Skin epidermis (tissue), 12 donors: ENCODE results near the gene SYT3.
A peak's percentile ranks its signal among the peaks of the same experiment; 100 is the strongest.

ENCODE experiments used
- H3K27ac ChIP-seq, 21 experiments: fragments of 200-600 bp; sonication (generic) in 11 of 21; one replicate each; pipeline ENCODE4 v1.5.0; 2020; ENCODE audit warnings: mild to moderate bottlenecking in 3 of 21, inconsistent platforms in 2 of 21, moderate library complexity in 2 of 21
- H3K4me3 ChIP-seq, 7 experiments: fragments of 200-600 bp; sonication (generic) in 2 of 7; one replicate each; pipeline ENCODE4 v1.5.0; 2020; ENCODE audit warnings: inconsistent platforms in 2 of 7, mild to moderate bottlenecking in 2 of 7, moderate library complexity in 1 of 7

The SYT3 gene, protein sequence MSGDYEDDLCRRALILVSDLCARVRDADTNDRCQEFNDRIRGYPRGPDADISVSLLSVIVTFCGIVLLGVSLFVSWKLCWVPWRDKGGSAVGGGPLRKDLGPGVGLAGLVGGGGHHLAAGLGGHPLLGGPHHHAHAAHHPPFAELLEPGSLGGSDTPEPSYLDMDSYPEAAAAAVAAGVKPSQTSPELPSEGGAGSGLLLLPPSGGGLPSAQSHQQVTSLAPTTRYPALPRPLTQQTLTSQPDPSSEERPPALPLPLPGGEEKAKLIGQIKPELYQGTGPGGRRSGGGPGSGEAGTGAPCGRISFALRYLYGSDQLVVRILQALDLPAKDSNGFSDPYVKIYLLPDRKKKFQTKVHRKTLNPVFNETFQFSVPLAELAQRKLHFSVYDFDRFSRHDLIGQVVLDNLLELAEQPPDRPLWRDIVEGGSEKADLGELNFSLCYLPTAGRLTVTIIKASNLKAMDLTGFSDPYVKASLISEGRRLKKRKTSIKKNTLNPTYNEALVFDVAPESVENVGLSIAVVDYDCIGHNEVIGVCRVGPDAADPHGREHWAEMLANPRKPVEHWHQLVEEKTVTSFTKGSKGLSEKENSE

DNA sequence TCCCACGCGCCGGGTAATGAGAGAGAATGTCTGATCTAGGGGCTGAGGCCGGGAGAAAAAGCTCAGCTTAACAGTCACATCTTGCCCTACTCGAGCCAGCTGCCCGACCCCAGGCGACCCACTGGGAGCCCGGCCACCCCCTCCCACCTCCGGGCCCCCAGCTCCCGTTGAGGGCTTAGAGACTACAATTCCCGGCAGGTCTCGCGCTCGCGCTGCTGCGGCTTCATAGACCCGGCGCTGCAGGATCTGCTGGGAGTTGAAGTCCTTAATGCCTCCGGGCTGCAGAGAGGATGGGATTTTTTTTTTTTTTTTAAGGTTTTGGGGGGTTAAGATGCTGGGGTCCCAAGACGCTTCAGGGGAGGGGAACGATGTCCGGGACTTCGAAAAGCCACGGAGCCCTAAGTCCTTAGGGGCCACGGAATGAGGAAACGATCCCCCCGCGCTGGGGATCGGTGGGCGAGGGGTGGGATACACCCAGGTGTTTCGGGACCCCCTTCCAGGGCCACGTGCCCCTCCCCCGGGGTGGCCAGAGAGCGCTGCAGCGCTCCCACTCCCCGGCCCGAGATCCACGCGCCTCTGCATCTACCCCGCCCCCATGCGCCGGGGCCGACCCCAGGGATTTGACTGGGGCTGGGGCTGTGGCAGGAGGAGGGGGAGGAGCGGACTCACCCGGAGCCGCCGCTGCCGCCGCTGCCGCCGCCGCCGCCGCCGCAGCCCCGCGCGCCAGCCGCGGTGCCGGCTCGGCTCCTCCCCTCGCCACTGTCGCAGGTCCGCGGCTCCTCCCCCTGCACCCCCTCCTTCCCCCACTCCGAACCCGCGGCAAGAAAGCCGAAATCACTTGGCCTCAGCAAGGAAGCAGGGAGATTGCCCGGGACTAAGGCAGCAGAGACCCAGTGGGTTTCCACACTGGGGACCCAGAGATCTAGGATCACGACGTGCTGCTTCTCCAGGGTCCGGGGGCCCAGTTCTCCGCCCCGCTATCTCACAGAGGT is at the start of gene SYT3:
TSS of gene SYT3 (minus strand) at position 761 of the 992 bp plus-strand sequence. CDS start 2,470 bp downstream, outside the sequence.
- H3K27ac ChIP-seq, result no peak within 1 kb of the TSS
- peak within 1 kb of the TSS in 3 of 7 experiments; percentile 29 to 35 (median 34) for H3K4me3 ChIP-seq

DNA sequence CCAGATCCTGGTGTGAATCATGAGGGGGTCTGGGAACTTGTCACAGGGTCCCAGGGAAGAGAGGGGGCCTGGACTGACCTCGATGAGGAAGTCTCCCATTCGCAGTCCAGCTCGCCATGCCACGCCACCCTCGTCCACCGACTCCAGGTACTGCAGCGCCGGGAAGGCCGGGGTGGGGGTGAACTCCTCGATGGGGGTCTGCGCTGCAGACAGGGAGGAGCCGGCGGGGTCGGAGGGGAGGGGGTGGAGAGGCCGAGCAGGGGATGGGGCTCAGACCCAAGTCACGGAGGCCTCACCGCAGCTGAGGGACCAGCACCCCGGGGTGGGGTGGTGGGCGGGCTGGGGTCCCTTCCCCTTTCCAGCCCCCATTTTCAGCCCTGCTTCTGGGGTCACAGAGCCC is 49.1 kb upstream of the SYT3 start:
- Histone ChIP-seq H3K4me3 (no peak overlapping the region), H3K27ac (no peak overlapping the region)

DNA sequence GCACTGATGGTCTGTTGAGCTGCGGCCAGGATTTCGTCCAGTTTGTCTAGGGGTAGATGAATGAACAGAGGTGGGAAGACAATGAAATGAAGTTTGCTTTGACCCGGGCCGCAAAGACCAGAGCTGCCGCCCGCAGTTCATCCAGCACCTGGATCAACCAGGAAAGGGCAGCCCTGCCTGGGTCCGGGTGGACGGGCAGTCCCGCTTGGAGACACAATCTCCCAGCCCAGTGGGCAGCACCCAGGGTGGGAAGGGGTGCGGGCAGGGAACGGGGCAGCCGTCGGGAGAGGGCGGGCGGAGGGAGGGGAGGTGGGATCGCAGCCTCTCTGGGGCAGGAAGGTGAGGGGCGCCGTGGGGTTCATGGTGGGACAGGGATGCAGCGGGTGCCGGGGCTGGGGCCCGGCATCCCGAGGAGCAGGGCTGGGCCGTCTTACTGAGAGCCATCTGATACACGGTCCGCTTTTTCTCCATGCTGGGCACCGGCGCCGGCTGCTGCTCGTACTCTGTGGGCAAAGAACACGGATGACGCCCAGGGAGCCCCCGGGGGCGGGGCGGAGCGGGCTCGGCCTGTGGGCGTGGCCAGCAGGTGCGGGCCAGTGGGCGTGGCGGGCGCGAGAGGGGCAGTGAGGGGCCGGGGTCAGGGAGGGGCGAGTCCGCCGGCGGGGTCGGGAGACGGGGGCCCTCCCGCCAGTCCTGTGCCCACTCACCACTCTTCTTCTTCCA is 46.8 kb upstream of the SYT3 start:
- no peak overlapping the region for H3K4me3 ChIP-seq
- H3K27ac ChIP-seq, result no peak overlapping the region

DNA sequence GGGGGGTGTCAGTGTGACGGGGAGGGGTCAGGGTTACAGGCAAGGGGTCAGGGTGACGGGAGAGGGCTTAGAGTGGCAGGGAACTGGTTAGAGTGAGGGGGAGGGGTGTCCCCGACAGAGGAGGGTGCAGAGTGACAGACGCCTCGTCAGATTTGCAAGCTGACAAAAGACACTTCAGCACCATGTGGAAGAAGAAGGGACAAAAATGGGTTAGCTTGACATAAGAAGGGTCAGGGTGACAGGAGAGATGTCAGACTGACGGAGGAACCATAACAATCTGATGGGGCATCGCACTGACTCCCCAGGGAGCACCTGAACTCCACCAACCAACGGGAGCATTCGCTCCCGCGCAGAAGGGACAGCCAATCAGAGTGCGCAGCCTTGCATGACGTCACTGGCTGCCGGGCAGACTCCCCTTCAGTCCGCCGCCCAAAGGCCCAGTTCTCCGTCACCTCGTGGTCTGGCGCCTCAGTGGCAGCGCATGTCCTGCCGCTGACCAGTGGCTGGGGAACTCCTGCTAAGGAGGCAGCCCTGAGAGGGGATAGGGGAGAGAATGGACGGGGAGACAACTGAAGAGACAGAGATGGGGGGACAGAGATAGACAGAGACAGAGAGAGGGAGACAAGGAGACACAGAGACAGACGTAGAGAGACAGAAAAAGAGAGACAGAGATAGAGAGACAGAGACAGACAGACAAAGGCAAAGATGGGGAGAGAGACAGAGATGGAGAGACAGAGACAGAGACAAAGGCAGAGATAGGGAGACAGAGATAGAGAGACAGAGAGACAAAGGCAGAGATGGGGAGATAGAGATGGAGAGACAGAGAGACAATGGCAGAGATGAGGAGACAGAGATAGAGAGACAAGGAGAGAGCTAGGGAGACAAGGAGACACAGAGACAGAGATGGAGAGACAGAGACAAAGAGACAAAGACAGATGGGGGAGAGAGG is 39.8 kb upstream of the SYT3 start:
- no peak overlapping the region for H3K4me3 ChIP-seq
- H3K27ac ChIP-seq, result no peak overlapping the region

DNA sequence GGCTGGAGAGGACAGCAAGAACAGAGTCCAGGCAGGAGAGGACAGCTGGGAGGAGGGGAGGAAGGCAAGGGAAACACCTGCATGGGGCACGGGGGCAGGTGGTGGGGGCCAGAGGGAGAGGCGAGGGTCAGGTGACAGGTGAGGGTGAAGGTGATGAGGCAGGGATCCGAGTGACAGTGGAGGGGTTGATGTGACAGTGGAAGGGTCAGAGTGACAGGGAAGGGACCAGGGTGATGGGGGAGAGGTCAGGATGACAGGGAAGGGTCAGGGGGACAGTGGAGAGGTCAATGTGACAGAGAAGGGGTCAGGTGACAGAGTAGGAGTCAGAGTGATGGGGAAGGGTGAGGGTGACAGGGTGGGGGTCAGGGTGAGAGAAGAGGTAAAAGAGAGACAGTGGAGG is 38.6 kb upstream of the SYT3 start:
- Histone ChIP-seq H3K4me3 (no peak overlapping the region), H3K27ac (no peak overlapping the region)

DNA sequence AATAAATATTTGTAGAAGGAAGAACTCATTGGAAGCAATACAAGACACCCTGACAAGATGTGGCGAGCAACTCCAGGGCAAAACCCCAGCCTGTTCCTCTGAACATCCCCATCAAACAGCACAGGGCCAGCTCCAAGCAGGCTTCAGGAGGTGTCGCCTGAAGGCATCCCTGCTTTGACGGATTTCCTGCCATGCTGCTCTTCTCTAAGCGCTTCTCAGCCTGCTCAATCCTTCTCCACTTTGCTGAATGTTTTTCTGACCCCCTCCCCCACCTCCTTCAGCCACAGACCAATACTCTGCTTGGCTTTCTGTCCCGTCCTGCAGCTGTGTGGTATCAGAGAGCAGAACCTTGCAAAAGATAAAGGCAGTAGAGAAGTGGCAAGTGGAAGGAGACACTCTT is 38.0 kb upstream of the SYT3 start:
- H3K4me3 ChIP-seq, result no peak overlapping the region

DNA sequence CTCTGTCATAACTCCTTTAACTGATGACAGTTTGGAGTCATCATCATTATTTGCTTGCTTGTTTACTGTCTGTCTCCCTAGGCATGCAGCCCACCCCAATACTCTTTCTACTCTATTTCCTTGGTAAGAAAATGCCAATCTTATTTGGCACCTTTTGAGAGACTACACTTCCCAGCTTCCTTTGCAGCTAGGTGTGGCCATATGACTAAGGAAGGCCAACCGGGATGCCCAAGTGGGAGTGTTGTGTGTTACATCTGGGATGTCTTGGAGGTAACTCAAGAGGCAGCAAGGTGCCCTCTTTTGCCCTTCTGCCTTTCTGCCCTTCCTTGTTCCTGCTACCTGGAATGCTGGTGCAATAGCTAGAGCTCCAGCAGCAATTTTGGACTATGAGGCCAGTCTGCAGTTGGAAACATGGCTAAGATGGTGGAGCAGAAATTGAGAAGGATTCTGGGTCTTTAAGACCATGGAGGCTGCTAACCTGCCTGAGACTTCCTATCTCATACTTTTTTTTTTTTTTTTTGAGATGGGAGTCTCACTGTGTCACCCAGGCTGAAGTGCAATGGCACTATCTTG is 37.0 kb upstream of the SYT3 start:
- Histone ChIP-seq H3K4me3 (no peak overlapping the region), H3K27ac (no peak overlapping the region)

More for the DNA sequence above, 38.0 kb upstream of the SYT3 start:
- H3K27ac ChIP-seq, result no peak overlapping the region

DNA sequence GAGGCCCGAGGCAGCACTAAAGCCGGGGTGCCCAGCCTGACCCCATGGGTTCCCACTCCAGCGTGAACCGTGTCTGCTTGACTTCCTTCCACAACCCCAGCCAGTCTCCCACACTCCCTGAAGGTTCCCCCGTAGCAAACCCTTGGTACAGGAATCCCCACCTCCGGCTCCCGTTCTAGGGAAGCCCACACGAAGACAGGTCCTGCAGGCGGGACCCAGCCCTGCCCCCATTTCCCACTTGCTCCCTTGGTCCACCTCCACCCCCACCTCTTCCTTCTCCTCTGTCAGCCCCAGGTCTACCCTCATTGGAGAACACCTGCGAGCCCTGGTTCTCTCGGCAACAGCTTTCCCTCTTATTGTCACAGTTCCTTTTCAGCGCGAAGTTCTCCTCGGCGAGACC is 33.4 kb upstream of the SYT3 start:
- H3K27ac ChIP-seq, result no peak overlapping the region
- H3K4me3 ChIP-seq, result no peak overlapping the region

DNA sequence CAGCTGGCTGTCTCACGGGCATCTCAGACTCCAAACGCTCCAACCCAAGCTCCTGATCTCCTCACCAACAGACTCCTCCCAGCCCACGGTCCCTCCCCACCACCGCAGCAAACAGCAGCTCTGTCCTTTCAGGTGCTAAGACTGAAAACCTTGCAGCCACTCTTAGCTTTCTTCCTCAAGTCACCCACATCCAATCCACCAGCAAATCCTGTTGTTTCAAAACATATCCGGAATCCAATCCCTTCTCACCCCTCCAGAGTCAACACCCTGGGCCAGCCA is 30.4 kb upstream of the SYT3 start:
- no peak overlapping the region for H3K27ac ChIP-seq
- H3K4me3 ChIP-seq, result no peak overlapping the region

DNA sequence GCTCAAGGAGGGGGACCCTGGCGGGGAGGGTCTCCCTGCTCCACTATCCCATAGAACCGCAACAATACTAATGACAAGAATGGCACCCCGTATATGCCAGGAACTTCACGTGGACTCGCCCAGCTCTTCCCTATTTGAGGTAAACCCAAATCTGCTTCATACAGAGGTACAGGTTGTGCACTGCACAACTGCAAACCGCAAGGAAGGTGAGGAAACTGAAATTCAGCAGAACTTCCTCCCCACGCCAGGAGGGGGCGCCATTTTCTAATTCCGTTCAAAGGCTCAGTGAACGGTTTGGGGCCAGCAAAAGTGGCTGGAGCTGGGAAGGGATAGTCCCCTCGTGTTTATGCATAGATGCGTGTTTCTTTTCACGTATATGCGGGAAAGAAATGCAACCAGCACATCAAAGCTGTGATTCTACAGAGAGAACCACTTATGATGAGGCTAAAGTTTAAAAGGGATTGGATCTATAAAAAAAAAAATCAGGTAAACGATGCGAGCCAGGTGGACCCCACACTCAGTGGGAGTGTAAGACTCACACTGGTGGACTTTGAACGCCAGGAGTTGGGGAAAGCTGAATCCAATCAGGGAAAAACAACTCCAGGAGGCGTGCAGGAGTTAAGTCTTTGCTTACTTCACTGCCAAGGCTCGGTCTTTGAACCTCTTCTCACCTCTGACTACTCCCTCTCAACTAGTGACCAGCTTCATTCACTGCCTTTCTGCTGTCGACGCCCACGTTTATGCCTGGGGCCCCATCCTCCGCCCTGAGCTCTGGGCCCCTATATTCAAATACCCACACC is 29.8 kb upstream of the SYT3 start:
- H3K4me3 ChIP-seq, result no peak overlapping the region
- H3K27ac ChIP-seq, result no peak overlapping the region

DNA sequence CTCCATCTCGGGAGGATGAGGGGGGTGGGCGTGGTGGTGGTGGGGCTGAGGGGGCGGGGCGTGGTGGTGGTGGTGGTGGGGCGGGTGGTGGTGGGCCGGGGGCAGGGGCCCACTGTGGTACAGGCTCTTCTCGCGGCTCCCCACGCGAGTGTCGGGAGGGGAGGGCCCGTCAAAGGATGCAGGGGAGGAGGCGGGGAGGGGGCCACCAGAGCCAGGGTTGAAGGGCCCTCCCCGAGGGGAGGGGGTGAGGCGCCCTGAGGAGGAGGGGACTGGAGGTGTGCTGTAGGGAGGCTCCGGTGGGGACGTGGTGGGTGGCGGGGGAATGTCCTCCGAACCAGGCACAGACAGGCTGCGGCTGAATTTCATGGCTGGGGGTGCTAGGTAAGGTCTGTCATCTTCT is 29.2 kb upstream of the SYT3 start:
- Histone ChIP-seq H3K4me3 (no peak overlapping the region), H3K27ac (no peak overlapping the region)

DNA sequence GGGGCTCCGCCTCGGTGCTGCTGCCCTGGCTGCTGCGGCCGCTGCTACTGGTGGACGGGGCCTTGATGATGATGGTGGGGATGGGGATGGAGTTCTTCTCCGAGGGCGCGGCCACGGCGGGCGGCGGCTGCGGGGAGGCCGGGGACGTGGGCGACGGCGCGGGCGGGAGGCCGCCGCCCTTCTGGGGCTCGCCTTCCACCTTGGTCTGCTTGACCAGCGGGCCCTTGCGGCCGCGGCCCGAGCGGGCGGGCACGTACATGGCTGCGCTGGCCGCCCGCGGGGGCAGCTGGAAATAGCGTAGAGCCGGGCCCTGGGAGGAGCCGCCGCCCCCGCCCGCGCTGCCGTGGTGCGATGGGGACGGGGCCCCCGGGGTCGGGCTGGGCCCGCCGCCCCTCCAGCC is 28.7 kb upstream of the SYT3 start:
- no peak overlapping the region for H3K4me3 ChIP-seq

DNA sequence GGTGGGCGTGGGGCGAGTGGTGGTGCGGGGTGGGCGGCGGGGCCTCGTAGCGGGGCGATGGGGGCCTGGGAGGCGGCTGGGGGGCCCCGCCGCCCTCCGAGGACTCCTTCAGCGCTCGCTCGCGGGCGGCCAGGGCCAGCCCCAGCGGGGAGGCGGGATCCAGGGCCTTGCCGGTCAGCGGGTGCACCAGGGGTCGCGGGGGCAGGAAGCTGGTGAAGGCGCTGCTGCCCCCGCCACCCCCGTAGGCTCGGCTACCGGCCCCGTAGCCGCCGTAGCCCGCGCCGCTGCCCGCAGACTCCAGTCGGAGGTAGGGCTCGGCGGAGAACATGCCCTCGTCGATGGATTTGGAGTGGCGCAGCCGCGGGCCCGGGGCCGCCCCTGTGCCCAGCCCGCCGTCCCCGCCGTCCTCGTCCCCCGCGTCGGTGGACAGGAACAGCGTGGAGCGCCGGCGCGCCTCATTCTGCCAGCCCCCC is 28.1 kb upstream of the SYT3 start:
- H3K4me3 ChIP-seq, result no peak overlapping the region
- no peak overlapping the region for H3K27ac ChIP-seq

More for the DNA sequence above, 28.7 kb upstream of the SYT3 start:
- H3K27ac ChIP-seq, result no peak overlapping the region

DNA sequence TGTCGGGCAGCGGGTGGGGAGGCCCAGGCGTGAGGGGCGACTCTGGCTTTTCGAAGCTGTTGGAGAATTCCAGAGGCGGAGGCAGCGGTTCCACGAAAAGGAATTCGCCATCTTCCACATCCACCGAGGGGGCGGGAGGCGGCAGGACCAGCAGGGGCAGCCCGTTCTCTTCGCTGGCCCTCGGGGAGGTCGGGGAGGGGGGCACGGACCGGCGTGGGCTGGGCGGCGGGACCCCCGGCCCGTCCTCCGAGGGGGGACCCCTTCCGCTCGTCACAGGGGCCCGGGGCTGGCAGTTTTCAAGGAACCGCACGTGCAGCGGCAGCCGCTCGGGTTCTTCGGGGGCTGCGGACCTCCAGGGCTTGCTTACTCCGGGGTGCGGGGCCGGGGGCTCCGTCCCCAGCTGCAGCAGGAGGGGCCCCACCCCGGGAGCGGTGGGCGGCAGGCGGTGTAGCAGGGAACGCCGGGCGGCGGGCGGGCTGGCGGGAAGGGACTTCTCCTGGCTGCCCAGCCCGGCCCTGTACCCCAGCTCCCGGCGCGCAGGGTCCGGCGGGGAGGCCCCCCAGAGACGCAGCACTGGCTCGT is 27.6 kb upstream of the SYT3 start:
- Histone ChIP-seq H3K4me3 (no peak overlapping the region), H3K27ac (no peak overlapping the region)

DNA sequence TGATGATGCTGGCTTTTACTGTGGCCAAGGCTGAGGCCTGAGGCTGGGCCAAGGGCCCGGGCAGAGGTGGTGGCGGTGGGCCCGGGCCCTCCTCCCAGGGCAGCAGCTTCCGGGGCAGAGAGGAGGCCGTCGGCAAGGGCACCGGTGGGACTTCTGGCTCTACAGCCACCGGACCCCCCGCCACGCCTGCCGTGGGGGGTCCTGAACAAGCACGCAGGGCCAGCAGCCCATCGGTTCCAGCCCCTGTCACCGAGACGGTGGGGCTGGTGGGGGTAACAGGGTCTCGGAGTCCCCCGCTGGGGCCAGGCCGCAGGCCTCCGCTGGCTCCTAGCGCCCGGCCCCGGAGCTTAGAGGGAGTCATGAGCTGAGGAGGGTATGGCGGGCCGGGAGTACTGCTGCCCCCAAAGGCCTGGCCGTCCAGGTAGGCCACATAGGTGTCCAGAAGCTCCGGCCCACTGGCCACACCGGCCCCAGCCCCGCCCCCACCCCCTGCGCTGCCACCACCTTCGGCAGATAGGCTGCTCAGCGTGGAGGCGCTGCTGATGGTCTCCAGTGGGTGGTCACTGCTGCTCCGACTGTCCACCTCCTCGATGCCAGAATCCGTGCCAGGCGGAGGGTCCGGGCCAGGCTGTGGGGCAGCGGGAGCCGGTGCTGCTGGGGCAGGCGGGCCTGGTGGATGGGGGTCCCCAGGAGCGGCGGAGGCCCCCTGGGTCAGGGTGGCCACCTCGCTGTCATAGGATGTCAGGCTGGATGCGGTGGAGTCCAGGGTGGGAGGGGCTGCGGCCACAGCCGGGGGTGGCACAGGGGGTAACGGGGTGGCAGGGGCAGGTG is 26.9 kb upstream of the SYT3 start:
- H3K27ac ChIP-seq, result no peak overlapping the region
- no peak overlapping the region for H3K4me3 ChIP-seq

DNA sequence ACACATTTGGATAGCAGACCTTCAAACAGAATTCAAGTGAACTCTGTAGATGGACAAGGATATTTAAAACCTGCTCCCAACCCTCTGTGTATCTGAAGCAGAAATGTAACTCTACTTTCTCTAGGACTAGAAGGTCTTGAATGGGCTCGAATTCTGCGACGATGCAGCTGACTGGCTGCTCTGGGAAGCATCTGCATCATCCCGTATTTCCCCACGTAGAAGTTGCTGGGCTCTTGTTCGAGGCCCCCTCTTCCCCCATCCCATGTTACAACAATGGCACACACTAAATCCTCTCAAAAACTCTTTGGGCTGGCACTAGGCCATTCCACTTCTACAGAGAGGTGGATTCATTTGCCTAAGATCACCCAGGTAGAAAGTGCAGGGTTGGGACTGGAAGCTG is 24.5 kb upstream of the SYT3 start:
- H3K27ac ChIP-seq, result no peak overlapping the region

DNA sequence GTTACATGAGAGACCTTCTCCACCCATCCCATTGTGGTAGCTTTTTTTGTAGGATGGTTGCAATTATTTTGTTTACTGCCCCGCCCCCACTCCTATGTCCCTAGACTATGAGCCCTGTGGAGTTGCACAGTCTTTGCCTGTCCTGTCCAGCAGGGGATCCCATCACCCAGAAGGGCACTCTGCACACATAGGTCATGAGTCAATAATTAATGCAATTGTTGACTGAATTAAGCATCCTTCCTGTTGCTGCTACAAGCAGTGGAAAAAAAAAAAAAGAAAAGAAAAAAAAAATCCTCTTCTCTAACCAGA is 23.8 kb upstream of the SYT3 start:
- H3K4me3 ChIP-seq, result no peak overlapping the region
- H3K27ac ChIP-seq, result no peak overlapping the region

More for the DNA sequence above, 24.5 kb upstream of the SYT3 start:
- H3K4me3 ChIP-seq, result no peak overlapping the region
